ENCODE measurements around the gene NLRP1. TPM values are rescaled to one million over a fixed set of nuclear protein-coding genes. Genes with fewer than 3 reads are reported as not detected.
A peak's percentile ranks its signal among the peaks of the same experiment; 100 is the strongest.

Gene NLRP1
- total RNA-seq, 2 experiments from 2014 or later, result 26.0 to 28.2 TPM

DNA sequence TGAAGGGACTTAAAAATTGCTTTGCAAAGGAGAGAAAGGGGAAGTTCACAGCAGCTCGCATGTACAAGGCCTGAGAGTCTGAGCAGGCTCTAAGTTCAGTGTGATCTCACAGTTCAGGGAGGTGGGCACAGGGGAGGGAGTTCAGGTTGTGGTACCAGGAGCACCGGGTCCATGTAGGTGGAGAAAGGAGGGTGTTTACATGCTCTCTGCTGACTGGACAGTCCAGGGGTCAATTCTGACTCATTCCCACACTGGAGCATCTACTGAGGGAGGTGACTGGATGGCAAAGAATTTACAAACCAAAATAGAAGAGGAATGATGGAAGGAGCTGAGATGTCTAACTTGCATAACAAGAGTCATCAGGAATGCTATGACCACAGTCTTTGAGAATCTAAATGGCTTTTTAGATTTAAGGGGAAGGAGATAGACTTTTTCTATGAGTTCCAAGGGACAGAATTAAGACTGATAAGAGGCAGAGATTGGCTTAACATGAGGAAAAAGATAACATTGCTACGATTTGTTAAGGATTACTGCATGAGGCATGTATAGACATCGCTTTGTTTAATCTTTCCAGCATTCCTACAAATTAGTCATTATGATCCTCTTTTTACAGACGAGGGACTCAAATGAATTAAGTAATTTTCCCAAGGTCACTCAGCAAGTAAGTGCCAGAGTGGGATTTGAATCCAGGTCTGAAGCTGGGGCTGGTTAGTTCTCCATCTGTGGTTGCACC, 68.1 kb downstream of the NLRP1 start:
- no peaks in the 10 kb centered on the region for H3K27me3 Mint-ChIP-seq
- H3K9me3 Mint-ChIP-seq, result peaks cover 2% of the 10 kb centered on the region
- peaks cover 26% of the 10 kb centered on the region for H3K36me3 Mint-ChIP-seq (ENCODE audit: low read depth)
- ChIA-PET POLR2A (interaction anchor here (1.1 kb wide), 1 partner anchor 15 kb away, joined by 3 read pairs; a partner anchor contains a TSS), CTCF (interaction anchor here (0.7 kb wide), 1 partner anchor 906 kb away, joined by 3 read pairs; no protein-coding TSS in a partner anchor)
- peaks cover 23% of the 10 kb centered on the region for H3K4me1 Mint-ChIP-seq (ENCODE audit: low read depth)
- H3K27ac Mint-ChIP-seq, result peak overlapping the region; percentile 40
- DNase-seq (no peak), ATAC-seq (no peak)
- TF ChIP-seq, protein P1, sequence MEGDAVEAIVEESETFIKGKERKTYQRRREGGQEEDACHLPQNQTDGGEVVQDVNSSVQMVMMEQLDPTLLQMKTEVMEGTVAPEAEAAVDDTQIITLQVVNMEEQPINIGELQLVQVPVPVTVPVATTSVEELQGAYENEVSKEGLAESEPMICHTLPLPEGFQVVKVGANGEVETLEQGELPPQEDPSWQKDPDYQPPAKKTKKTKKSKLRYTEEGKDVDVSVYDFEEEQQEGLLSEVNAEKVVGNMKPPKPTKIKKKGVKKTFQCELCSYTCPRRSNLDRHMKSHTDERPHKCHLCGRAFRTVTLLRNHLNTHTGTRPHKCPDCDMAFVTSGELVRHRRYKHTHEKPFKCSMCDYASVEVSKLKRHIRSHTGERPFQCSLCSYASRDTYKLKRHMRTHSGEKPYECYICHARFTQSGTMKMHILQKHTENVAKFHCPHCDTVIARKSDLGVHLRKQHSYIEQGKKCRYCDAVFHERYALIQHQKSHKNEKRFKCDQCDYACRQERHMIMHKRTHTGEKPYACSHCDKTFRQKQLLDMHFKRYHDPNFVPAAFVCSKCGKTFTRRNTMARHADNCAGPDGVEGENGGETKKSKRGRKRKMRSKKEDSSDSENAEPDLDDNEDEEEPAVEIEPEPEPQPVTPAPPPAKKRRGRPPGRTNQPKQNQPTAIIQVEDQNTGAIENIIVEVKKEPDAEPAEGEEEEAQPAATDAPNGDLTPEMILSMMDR (IDR thresholded peaks at IDR 0.05), result no peak
- no peak overlapping the region for H3K4me3 Mint-ChIP-seq
- intact Hi-C loops (cut with micrococcal nuclease), result no loop called here

DNA sequence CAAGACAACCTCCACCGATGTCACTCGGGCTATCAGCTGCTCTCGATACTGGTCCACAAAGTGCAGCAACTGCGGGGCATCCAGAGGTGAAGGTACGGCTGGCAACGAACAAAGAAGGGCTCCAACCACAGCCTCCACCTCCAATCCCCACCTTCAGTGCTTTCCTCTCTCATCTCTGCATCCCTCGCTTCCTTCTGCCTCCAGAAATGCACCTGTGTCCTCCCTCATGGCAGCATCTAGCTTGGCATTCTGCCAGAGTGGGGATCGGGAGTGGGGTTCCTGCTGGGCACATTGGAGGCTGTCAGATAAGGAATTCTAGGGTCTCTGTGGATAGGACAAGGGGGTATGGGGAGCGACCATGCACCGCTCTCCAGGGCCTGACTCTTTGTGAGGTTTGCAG, 69.3 kb downstream of the NLRP1 start:
- TF ChIP-seq, protein P1 (IDR thresholded peaks at IDR 0.05), result no peak
- Mint-ChIP-seq H3K27me3 (no peaks in the 10 kb centered on the region), H3K36me3 (ENCODE audit: low read depth) (peaks cover 25% of the 10 kb centered on the region), H3K27ac (no peak overlapping the region), H3K4me3 (no peak overlapping the region), H3K9me3 (peaks cover 2% of the 10 kb centered on the region), H3K4me1 (ENCODE audit: low read depth) (peaks cover 23% of the 10 kb centered on the region)
- ATAC-seq, result no peak
- intact Hi-C loops (cut with micrococcal nuclease), result no loop called here
- CTCF ChIA-PET, result no interaction called here
- POLR2A ChIA-PET, result interaction anchor here (1.1 to 1.7 kb wide), 2 partner anchors 14 to 17 kb away, joined by 3 to 5 read pairs; a partner anchor contains a TSS
- DNase-seq, result no peak

DNA sequence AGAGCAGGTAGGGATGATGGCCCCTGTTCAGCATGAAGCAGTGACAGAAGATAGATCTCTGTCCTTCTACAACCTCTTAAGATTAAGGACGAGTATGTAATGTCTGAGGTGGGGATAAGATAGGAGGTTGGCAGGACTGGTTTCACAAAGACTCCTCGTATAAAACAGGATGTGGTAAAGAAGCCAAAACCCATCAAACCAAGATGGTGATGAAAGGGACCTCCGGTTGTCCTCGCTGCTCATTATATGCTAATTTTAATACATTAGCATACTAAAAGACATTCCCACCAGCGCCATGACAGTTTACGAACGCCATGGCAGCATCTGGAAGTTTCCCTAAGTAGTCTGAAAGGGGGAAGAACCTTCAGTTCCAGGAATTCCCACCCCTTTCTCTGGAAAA, 70.7 kb downstream of the NLRP1 start:
- intact Hi-C loops (cut with micrococcal nuclease), result no loop called here
- Mint-ChIP-seq H3K27me3 (no peaks in the 10 kb centered on the region), H3K4me3 (no peak overlapping the region), H3K36me3 (ENCODE audit: low read depth) (peaks cover 25% of the 10 kb centered on the region), H3K27ac (peak overlapping the region; percentile 60), H3K9me3 (peaks cover 2% of the 10 kb centered on the region), H3K4me1 (ENCODE audit: low read depth) (peaks cover 23% of the 10 kb centered on the region)
- CTCF ChIA-PET, result no interaction called here
- POLR2A ChIA-PET, result no interaction called here
- TF ChIP-seq, protein P1 (IDR thresholded peaks at IDR 0.05), result no peak
- ATAC-seq, result peak; percentile 90
- peak; percentile 32 for DNase-seq

DNA sequence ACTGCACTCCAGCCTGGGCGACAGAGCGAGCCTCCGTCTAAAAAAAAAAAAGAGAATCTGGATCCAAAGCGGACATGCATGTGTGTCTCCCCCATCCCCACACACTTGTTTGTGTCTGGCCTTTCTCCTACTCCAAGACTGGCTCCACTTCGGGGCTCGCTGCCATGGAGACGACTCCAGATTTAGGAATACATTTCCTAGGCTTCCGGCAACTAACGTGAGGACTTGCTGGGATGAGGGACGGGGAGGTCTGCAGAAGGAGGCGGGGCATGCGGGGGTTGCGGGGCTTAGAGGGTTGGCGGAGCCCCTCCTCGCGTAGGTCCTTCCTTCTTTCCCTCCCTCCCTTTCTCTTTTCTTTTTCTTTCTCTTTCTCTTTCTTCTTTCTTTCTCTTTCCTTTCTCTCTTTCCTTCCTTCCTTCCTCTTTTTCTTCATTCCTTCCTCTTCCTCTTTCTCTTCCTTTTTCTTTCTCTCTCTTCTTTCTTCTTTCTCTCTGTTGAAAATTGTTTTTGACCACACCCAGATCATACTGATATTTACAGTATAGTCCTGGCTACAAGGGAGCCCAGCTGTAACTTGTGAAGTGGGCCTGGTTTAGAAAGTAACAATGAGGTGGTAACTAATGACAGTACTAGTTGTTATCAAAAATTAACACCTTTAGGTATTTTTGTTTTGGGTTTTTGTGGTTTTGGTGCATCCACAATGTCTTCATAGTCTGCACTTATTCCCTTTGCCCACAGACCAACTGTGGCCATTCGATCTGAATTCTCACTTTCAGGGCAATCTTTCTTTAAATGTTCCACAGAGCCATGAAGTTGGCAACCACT, 72.7 kb downstream of the NLRP1 start:
- CTCF ChIA-PET, result interaction anchor here (1.3 kb wide), 1 partner anchor 10 kb away, joined by 3 read pairs; no protein-coding TSS in a partner anchor

More for the DNA sequence above, 72.7 kb downstream of the NLRP1 start:
- Mint-ChIP-seq H3K36me3 (ENCODE audit: low read depth) (peaks cover 18% of the 10 kb centered on the region), H3K4me3 (no peak overlapping the region), H3K27ac (peak overlapping the region; percentile 2), H3K27me3 (no peaks in the 10 kb centered on the region), H3K9me3 (peaks cover 2% of the 10 kb centered on the region), H3K4me1 (ENCODE audit: low read depth) (peaks cover 23% of the 10 kb centered on the region)
- POLR2A ChIA-PET, result interaction anchor here (0.6 kb wide), 1 partner anchor 41 kb away, joined by 3 read pairs; no protein-coding TSS in a partner anchor
- intact Hi-C loops (cut with micrococcal nuclease), result no loop called here
- TF ChIP-seq, protein P1 (IDR thresholded peaks at IDR 0.05), result no peak
- DNase-seq, result no peak
- no peak for ATAC-seq

All from activated CD8-positive, alpha-beta T cell treated with anti-CD3 and anti-CD28 coated beads for 36 hours (primary cell).